Glutamatergic neuron (in vitro differentiated cells): ENCODE results near the gene ATP5PF. TPM values are rescaled to one million over a fixed set of nuclear protein-coding genes. Genes with fewer than 3 reads are reported as not detected.

Source experiments
- DNase-seq: peaks from one replicate; pipeline ENCODE4 v3.0.0; 2022
- H3K27ac Mint-ChIP-seq: one replicate; pipeline ENCODE4 v1.8.0; 2020; ENCODE audit warnings: mild to moderate bottlenecking, mixed read lengths, inconsistent platforms; ENCODE audit not compliant: unreplicated experiment
- H3K27me3 Mint-ChIP-seq: one replicate; pipeline ENCODE4 v1.8.0; 2020; ENCODE audit warnings: mild to moderate bottlenecking, moderate library complexity, mixed read lengths, inconsistent platforms; ENCODE audit not compliant: unreplicated experiment
- H3K36me3 Mint-ChIP-seq: one replicate; pipeline ENCODE4 v1.8.0; 2020; ENCODE audit warnings: mild to moderate bottlenecking, mixed read lengths, inconsistent platforms; ENCODE audit not compliant: unreplicated experiment
- H3K4me1 Mint-ChIP-seq: one replicate; pipeline ENCODE4 v1.8.0; 2020; ENCODE audit warnings: mild to moderate bottlenecking, low read depth, mixed read lengths, inconsistent platforms; ENCODE audit not compliant: unreplicated experiment
- H3K4me3 Mint-ChIP-seq: one replicate; pipeline ENCODE4 v1.8.0; 2020; ENCODE audit warnings: mild to moderate bottlenecking, mixed read lengths, inconsistent platforms; ENCODE audit not compliant: unreplicated experiment
- H3K9me3 Mint-ChIP-seq: one replicate; pipeline ENCODE4 v1.8.0; 2020; ENCODE audit warnings: mild to moderate bottlenecking, moderate library complexity, mixed read lengths, inconsistent platforms; ENCODE audit not compliant: unreplicated experiment
- CTCF ChIP-seq: fragments of 200-600 bp; sonication (generic); IDR thresholded peaks from one replicate; pipeline ENCODE4 v1.5.0; 2021; ENCODE audit not compliant: partially characterized antibody, unreplicated experiment
- total RNA-seq: library from RNA; stranded (reverse); fragmentation: NEBNext Ultra II Directional; extraction: Animal tissue kit (Norgen Biotek cat#: 25700); gene quantifications from one replicate; pipeline ENCODE4 v1.2.1, GENCODE V29; 2021; ENCODE audit not compliant: unreplicated experiment

The ATP5PF gene
- total RNA-seq, 1 donor from 2014 or later: 128 TPM

GRCh38 chr21:25676451-25676850, 58.3 kb downstream of the ATP5PF start:
- H3K27me3 Mint-ChIP-seq: no peaks in the 10 kb centered on the region
- H3K36me3 Mint-ChIP-seq: peaks cover 8% of the 10 kb centered on the region
- no peak overlapping the region for H3K4me3 Mint-ChIP-seq
- DNase-seq: no peak
- TF ChIP-seq CTCF: no peak
- H3K4me1 Mint-ChIP-seq: no peaks in the 10 kb centered on the region
- H3K27ac Mint-ChIP-seq: no peak overlapping the region
- H3K9me3 Mint-ChIP-seq: no peaks in the 10 kb centered on the region

Other genes with a start within 250 kb of the ATP5PF start
- 26.1 TPM for gene MRPL39, start 127.4 kb downstream of the ATP5PF start, total RNA-seq
- 4.6 TPM for gene JAM2, start 95.6 kb downstream of the ATP5PF start, total RNA-seq
- gene GABPA, start 68 bp upstream of the ATP5PF start, total RNA-seq: 16.2 TPM